ENCODE data around the gene YJU2. TPM values are rescaled to one million over a fixed set of nuclear protein-coding genes. Genes with fewer than 3 reads are reported as not detected.
A peak's percentile ranks its signal among the peaks of the same experiment; 100 is the strongest.
"Not testable (repeated sequence)": the region's sequence is repeated elsewhere in the genome, so short reads cannot be mapped to it uniquely, and the experiment has no call there.

The YJU2 gene
- total RNA-seq, 1 donor from 2014 or later = 21.7 TPM

DNA sequence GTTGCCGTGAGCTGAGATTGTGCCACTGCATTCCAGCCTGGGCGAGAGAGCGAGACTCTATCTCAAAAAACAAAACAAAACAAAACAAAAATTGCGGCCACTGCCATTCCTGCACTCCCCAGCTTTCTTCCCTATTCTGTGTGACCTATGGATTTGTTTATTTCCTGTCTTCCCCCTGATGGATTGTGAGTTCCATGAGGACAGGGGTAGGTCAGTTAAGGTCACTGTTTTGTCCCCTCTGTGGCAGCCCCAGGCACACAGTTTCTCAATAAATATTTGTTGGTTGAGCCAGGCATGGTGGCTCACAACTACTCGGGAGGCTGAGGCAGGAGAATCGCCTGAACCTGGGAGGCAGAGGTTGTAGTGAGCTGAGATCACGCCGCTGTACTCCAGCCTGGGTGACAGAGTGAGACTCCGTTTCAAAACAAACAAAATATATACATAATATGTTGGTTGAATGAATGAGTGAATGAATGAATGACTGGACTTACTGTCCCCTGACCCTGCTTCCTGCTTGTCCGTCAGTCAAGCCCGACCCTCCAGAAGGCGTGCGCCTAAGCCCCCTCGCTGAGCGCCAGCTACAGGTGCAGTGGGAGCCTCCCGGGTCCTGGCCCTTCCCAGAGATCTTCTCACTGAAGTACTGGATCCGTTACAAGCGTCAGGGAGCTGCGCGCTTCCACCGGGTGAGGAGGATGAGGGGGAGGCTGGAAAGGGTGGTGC lies 12.6 kb upstream of the YJU2 start:
- no peaks in the 10 kb centered on the region for H3K36me3 Mint-ChIP-seq (ENCODE audit: unreplicated experiment)

DNA sequence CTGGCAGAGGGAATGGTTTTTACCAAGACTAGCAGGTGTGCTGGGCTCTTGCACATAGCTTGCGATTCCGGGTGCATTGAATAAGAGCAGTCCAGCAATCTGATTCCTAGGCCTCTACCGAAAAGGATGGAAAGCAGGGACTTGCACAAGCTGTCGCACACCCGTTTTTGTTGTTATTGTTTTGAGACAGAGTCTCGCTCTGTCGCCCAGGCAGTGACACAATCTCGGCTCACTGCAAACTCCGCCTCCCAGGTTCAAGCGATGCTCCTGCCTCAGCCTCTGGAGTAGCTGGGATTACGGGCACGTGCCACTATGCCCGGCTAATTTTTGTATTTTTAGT lies 12.0 kb upstream of the YJU2 start:
- H3K36me3 Mint-ChIP-seq (ENCODE audit: unreplicated experiment) = no peaks in the 10 kb centered on the region
- TF ChIP-seq, protein P1, sequence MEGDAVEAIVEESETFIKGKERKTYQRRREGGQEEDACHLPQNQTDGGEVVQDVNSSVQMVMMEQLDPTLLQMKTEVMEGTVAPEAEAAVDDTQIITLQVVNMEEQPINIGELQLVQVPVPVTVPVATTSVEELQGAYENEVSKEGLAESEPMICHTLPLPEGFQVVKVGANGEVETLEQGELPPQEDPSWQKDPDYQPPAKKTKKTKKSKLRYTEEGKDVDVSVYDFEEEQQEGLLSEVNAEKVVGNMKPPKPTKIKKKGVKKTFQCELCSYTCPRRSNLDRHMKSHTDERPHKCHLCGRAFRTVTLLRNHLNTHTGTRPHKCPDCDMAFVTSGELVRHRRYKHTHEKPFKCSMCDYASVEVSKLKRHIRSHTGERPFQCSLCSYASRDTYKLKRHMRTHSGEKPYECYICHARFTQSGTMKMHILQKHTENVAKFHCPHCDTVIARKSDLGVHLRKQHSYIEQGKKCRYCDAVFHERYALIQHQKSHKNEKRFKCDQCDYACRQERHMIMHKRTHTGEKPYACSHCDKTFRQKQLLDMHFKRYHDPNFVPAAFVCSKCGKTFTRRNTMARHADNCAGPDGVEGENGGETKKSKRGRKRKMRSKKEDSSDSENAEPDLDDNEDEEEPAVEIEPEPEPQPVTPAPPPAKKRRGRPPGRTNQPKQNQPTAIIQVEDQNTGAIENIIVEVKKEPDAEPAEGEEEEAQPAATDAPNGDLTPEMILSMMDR (IDR thresholded peaks at IDR 0.05) = no peak
- H3K4me1 Mint-ChIP-seq (ENCODE audit: unreplicated experiment) = peaks cover 8% of the 10 kb centered on the region
- H3K27me3 Mint-ChIP-seq (ENCODE audit: unreplicated experiment) = no peaks in the 10 kb centered on the region
- H3K9me3 Mint-ChIP-seq (ENCODE audit: unreplicated experiment) = no peaks in the 10 kb centered on the region
- DNase-seq (ENCODE audit: extremely low spot score, unreplicated experiment) = no peak
- H3K27ac Mint-ChIP-seq (ENCODE audit: unreplicated experiment) = no peak overlapping the region
- H3K4me3 Mint-ChIP-seq (ENCODE audit: unreplicated experiment) = no peak overlapping the region

More for the DNA sequence above, 12.6 kb upstream of the YJU2 start:
- Mint-ChIP-seq H3K27ac (ENCODE audit: unreplicated experiment) (no peak overlapping the region), H3K9me3 (ENCODE audit: unreplicated experiment) (no peaks in the 10 kb centered on the region), H3K4me1 (ENCODE audit: unreplicated experiment) (peaks cover 8% of the 10 kb centered on the region), H3K4me3 (ENCODE audit: unreplicated experiment) (no peak overlapping the region), H3K27me3 (ENCODE audit: unreplicated experiment) (no peaks in the 10 kb centered on the region)
- no peak for DNase-seq (ENCODE audit: extremely low spot score, unreplicated experiment)
- TF ChIP-seq, protein P1 (IDR thresholded peaks at IDR 0.05) = no peak

DNA sequence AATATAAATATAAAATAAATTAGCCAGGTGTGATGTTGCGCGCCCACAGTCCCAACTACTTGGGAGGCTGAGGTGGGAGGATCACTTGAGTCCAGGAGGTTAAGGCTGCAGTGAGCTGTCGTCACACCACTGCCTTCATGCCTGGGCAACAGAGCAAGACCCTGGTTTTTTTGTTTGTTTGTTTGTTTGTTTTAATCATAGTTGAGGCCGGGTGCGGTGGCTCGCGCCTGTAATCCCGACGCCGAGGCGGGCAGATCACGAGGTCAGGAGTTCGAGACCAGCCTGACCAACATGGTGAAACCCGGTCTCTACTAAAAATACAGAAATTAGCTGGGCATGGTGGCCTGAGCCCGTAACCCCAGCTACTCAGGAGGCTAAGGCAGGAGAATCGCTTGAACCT lies 9.4 kb upstream of the YJU2 start:
- not testable (repeated sequence) for H3K27me3 Mint-ChIP-seq (ENCODE audit: unreplicated experiment); H3K4me1 Mint-ChIP-seq (ENCODE audit: unreplicated experiment); H3K27ac Mint-ChIP-seq (ENCODE audit: unreplicated experiment); H3K4me3 Mint-ChIP-seq (ENCODE audit: unreplicated experiment); DNase-seq (ENCODE audit: extremely low spot score, unreplicated experiment); H3K9me3 Mint-ChIP-seq (ENCODE audit: unreplicated experiment); H3K36me3 Mint-ChIP-seq (ENCODE audit: unreplicated experiment)

DNA sequence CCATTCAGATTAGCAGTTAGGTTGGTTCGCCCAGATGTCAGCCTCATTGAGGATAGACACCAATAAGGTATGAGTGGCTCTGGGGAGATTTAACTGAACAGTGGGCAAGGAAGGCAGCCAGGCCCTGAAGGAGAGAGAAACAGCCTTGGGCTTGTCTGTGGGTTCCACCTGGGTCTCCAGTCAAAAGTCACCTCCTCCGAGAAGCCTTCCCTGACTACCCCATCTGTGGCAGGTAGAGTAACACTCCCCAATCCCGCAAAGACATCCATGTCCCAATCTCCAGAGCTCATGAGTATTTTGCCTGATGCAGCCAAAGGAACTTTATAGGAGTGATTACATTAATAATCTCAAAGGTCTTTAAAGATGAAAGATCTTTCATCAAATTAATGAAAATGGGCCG lies 8.0 kb upstream of the YJU2 start:
- Mint-ChIP-seq H3K4me1 (ENCODE audit: unreplicated experiment) (peaks cover 2% of the 10 kb centered on the region), H3K27ac (ENCODE audit: unreplicated experiment) (no peak overlapping the region), H3K4me3 (ENCODE audit: unreplicated experiment) (no peak overlapping the region), H3K36me3 (ENCODE audit: unreplicated experiment) (no peaks in the 10 kb centered on the region), H3K27me3 (ENCODE audit: unreplicated experiment) (no peaks in the 10 kb centered on the region), H3K9me3 (ENCODE audit: unreplicated experiment) (peaks cover 5% of the 10 kb centered on the region)
- no peak for DNase-seq (ENCODE audit: extremely low spot score, unreplicated experiment)
- TF ChIP-seq, protein P1 (IDR thresholded peaks at IDR 0.05) = no peak

DNA sequence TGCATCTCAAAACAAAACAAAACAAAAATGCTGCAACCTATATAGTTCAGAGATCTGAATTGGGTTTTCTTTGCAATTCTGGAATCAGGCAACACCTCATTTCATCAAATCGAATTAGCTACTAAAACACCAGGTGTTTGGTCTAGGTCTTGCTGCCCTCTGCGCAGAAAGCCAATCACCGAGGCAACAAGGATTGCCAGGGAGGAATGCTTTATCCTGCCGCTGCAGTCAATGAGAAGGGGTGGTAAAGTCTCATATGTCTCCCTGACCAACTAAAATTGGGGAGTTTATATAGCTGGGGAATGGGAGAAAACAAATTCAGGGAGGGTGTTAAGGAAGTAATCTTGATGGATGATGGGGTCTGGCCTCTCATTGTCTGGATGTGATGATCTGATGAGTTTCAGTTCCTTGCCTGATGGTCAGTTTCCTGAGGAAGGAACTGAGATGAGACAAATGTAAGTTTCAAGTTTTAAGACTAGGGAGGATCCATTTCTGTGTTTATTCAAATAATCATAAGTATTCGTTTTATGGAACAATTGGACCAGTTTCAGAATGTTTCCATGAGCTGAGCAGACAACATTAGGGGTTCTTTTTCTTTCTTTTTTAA lies 5.0 kb upstream of the YJU2 start:
- peaks cover 5% of the 10 kb centered on the region for H3K9me3 Mint-ChIP-seq (ENCODE audit: unreplicated experiment)
- no peaks in the 10 kb centered on the region for H3K27me3 Mint-ChIP-seq (ENCODE audit: unreplicated experiment)

DNA sequence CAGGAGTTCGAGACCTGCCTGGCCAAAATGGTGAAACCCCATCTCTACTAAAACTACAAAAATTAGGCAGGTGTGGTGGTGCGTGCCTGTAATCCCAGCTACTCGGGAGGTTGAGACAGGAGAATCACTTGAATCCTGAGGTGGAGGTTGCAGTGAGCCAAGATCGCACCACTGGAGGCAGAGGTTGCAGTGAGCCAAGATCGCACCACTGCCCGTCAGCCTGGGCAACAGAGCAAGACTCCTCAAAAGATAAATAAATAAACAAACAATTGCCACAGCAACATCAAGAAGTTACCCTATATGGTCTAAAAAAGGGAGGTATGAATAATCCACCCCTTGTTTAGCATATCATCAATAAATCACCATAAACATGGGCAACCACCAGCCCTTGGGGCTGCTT lies 942 bp upstream of the YJU2 start:
- not testable (repeated sequence) for H3K27me3 Mint-ChIP-seq (ENCODE audit: unreplicated experiment); DNase-seq (ENCODE audit: extremely low spot score, unreplicated experiment); H3K4me3 Mint-ChIP-seq (ENCODE audit: unreplicated experiment); H3K9me3 Mint-ChIP-seq (ENCODE audit: unreplicated experiment); H3K4me1 Mint-ChIP-seq (ENCODE audit: unreplicated experiment)
- Mint-ChIP-seq H3K27ac (ENCODE audit: unreplicated experiment) (peak overlapping the region; percentile 99), H3K36me3 (ENCODE audit: unreplicated experiment) (peaks cover 19% of the 10 kb centered on the region)

More for the DNA sequence above, 5.0 kb upstream of the YJU2 start:
- Mint-ChIP-seq H3K4me3 (ENCODE audit: unreplicated experiment) (no peak overlapping the region), H3K4me1 (ENCODE audit: unreplicated experiment) (peaks cover 6% of the 10 kb centered on the region), H3K27ac (ENCODE audit: unreplicated experiment) (no peak overlapping the region), H3K36me3 (ENCODE audit: unreplicated experiment) (no peaks in the 10 kb centered on the region)
- TF ChIP-seq, protein P1 (IDR thresholded peaks at IDR 0.05) = no peak
- no peak for DNase-seq (ENCODE audit: extremely low spot score, unreplicated experiment)
